ENCODE data around the gene FAM50B. TPM values are rescaled to one million over a fixed set of nuclear protein-coding genes. Genes with fewer than 3 reads are reported as not detected.

Gene FAM50B
- total RNA-seq, 1 donor from 2014 or later: 13.1 TPM

DNA sequence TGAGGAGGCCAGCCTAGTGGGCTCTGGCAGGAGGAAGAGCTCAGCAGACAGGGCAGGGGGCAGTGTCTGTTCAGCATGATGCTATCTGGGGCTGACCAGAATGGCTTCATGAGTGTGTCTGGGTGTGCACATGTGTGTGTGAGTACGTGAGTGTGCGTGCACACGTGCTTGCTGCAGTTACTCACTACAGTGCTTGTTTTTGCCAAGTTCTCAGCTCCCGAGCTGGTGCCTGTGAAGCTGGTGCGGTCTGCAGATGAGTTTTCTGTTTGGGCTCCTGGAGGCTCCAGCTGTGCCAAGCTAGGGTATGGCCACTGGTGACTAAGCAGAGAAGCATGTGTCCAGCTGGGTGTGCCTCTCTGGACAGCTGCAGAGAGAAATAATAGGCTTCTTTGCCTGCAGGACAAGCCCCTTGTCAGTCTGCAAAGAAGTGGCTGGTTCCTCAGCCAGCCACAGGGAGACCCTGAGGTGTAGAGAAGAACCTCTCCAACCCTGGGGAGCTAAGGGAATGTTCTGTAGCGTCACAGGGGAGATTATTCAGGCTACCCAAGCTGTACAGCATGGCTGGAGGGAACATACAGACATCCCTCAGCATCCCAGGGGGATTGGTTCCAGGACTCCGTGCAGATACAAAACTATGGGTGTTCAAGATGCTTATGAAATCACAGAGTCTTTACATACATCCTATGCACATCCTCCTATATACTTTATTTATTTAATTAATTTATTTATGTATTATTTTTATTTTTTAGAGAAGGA, 40.2 kb upstream of the FAM50B start:
- no peaks in the 10 kb centered on the region for H3K9me3 ChIP-seq
- intact Hi-C loops (cut with DNase I): no loop called here
- no peak for DNase-seq
- peak; percentile 86 for ATAC-seq
- H3K4me1 ChIP-seq: peaks cover 18% of the 10 kb centered on the region
- H3K27ac ChIP-seq: peak overlapping the region; percentile 25
- no peak overlapping the region for H3K4me3 ChIP-seq
- TF ChIP-seq CTCF (IDR thresholded peaks at IDR 0.05): no peak
- H3K36me3 ChIP-seq: no peaks in the 10 kb centered on the region
- H3K27me3 ChIP-seq: no peaks in the 10 kb centered on the region

DNA sequence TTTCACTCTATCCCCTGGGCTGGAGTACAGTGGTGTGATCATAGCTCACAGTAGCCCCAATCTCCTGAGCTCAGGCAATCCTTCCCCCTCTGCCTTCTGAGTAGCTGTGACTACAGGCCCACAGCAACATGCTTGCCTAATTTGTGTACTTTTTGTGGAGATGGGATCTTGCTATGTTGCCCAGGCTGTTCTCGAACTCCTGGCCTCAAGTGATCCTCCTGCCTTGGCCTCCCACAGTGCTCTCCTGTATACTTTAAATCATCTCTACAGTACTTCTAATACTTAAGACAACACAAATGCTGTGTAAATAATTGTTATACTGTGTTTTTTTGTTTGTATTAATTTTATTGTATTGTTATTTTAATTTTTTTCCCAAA, 39.7 kb upstream of the FAM50B start:
- DNase-seq (no peak), ATAC-seq (no peak)
- intact Hi-C loops (cut with DNase I): no loop called here
- peaks cover 14% of the 10 kb centered on the region for H3K4me1 ChIP-seq
- H3K9me3 ChIP-seq: no peaks in the 10 kb centered on the region
- TF ChIP-seq CTCF (IDR thresholded peaks at IDR 0.05): no peak
- H3K27me3 ChIP-seq: no peaks in the 10 kb centered on the region
- no peaks in the 10 kb centered on the region for H3K36me3 ChIP-seq
- no peak overlapping the region for H3K4me3 ChIP-seq
- peak overlapping the region; percentile 24 for H3K27ac ChIP-seq

DNA sequence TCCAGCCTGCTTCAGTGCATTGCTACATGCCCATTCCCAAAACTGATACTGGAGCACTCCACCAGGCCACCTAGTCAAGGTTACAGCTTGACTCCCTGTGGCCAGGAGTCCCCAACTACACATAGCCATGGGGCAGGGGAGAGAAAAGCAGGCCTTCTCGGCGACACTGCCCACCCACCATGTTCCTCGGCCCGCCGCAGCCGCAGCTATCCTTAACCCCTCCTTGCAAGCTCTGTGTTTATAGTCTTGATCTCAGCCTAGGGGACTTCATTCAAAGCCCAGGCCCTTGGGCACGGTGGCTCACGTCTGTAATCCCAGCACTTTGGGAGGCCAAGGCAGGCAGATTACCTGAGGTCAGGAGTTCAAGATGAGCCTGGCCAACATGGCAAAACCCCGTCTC, 39.2 kb upstream of the FAM50B start:
- Histone ChIP-seq H3K27ac (no peak overlapping the region), H3K36me3 (no peaks in the 10 kb centered on the region), H3K9me3 (no peaks in the 10 kb centered on the region), H3K4me3 (no peak overlapping the region), H3K27me3 (no peaks in the 10 kb centered on the region), H3K4me1 (peaks cover 14% of the 10 kb centered on the region)
- DNase-seq (no peak), ATAC-seq (no peak)
- intact Hi-C loops (cut with DNase I): no loop called here
- no peak for TF ChIP-seq CTCF (IDR thresholded peaks at IDR 0.05)

GRCh38 chr6:3811191-3811590, 38.0 kb upstream of the FAM50B start:
- H3K27ac ChIP-seq: no peak overlapping the region
- H3K4me3 ChIP-seq: no peak overlapping the region
- intact Hi-C loops (cut with DNase I): no loop called here
- H3K4me1 ChIP-seq: peaks cover 14% of the 10 kb centered on the region
- H3K36me3 ChIP-seq: no peaks in the 10 kb centered on the region
- ATAC-seq (no peak), DNase-seq (no peak)
- H3K27me3 ChIP-seq: no peaks in the 10 kb centered on the region
- H3K9me3 ChIP-seq: no peaks in the 10 kb centered on the region
- TF ChIP-seq CTCF (IDR thresholded peaks at IDR 0.05): no peak

DNA sequence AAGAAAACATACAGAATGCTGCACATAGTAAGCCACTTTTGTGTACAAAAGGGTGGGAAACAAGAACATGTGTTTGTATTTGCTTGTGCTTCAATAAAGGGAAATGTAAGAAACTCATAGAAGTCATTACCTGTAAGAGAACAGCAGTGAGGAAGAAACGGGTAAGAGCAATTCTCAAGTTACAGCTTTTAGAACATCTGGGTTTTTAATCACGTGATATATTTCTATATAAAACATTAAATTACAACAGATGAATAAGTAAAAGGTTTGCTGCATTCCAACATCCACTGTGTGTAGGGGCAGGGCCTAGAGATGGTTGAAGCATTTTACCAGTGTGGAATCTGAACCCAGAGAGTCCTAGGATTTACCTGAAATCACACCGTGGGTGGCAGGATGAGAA, 36.6 kb upstream of the FAM50B start:
- ATAC-seq (no peak), DNase-seq (no peak)
- no peak for TF ChIP-seq CTCF (IDR thresholded peaks at IDR 0.05)
- no peak overlapping the region for H3K27ac ChIP-seq
- intact Hi-C loops (cut with DNase I): no loop called here
- peaks cover 14% of the 10 kb centered on the region for H3K4me1 ChIP-seq
- no peaks in the 10 kb centered on the region for H3K27me3 ChIP-seq
- no peaks in the 10 kb centered on the region for H3K36me3 ChIP-seq
- no peaks in the 10 kb centered on the region for H3K9me3 ChIP-seq
- no peak overlapping the region for H3K4me3 ChIP-seq
